Kidney epithelial cell (primary cell): ENCODE results near the gene ID3. TPM values are rescaled to one million over a fixed set of nuclear protein-coding genes. Genes with fewer than 3 reads are reported as not detected.

ENCODE experiments used
- DNase-seq: peaks from one replicate; pipeline ENCODE4 v3.0.0-alpha.2; 2010; ENCODE audit warnings: low read depth
- H3K27me3 ChIP-seq: 2 replicates; pipeline ENCODE4 v1.6.0; 2011; ENCODE audit warnings: low read length; ENCODE audit not compliant: control insufficient read depth, insufficient read depth
- H3K36me3 ChIP-seq: 2 replicates; pipeline ENCODE4 v1.5.1; 2011; ENCODE audit warnings: low read length; ENCODE audit not compliant: control insufficient read depth, insufficient read depth
- H3K4me3 ChIP-seq: 2 replicates; pipeline ENCODE4 v1.5.1; 2011; ENCODE audit warnings: low read depth, mild to moderate bottlenecking, control low read depth, low read length
- total RNA-seq: library from RNA; depleted of rRNA; stranded (reverse); fragments of >200 nt; gene quantifications from 2 replicates; pipeline ENCODE4 v1.2.3, GENCODE V29; 2015
- TF ChIP-seq, protein P1 (sequence below): IDR thresholded peaks from 2 replicates; pipeline ENCODE4 v1.5.1; 2011; ENCODE audit warnings: mild to moderate bottlenecking, moderate library complexity, low read length, control low read depth, inconsistent platforms; ENCODE audit not compliant: insufficient read depth, poor library complexity, severe bottlenecking

The ID3 gene
- total RNA-seq, 1 donor from 2014 or later = 77.5 TPM

- H3K36me3 ChIP-seq = no peaks in the 10 kb centered on the region
- no peaks in the 10 kb centered on the region for H3K27me3 ChIP-seq
- H3K4me3 ChIP-seq = no peak overlapping the region
- TF ChIP-seq, protein P1, sequence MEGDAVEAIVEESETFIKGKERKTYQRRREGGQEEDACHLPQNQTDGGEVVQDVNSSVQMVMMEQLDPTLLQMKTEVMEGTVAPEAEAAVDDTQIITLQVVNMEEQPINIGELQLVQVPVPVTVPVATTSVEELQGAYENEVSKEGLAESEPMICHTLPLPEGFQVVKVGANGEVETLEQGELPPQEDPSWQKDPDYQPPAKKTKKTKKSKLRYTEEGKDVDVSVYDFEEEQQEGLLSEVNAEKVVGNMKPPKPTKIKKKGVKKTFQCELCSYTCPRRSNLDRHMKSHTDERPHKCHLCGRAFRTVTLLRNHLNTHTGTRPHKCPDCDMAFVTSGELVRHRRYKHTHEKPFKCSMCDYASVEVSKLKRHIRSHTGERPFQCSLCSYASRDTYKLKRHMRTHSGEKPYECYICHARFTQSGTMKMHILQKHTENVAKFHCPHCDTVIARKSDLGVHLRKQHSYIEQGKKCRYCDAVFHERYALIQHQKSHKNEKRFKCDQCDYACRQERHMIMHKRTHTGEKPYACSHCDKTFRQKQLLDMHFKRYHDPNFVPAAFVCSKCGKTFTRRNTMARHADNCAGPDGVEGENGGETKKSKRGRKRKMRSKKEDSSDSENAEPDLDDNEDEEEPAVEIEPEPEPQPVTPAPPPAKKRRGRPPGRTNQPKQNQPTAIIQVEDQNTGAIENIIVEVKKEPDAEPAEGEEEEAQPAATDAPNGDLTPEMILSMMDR = no peak
- DNase-seq = no peak
Observed at GRCh38 chr1:23581219-23581618, 21.9 kb upstream of the ID3 start.

GRCh38 chr1:23578997-23579363 is 19.7 kb upstream of the ID3 start:
- TF ChIP-seq, protein P1 = no peak
- H3K4me3 ChIP-seq = no peak overlapping the region
- no peak for DNase-seq
- no peaks in the 10 kb centered on the region for H3K36me3 ChIP-seq
- no peaks in the 10 kb centered on the region for H3K27me3 ChIP-seq

GRCh38 chr1:23578311-23578996 is 19.2 kb upstream of the ID3 start:
- DNase-seq = no peak
- TF ChIP-seq, protein P1 = no peak
- Histone ChIP-seq H3K4me3 (no peak overlapping the region), H3K36me3 (no peaks in the 10 kb centered on the region), H3K27me3 (no peaks in the 10 kb centered on the region)

DNA sequence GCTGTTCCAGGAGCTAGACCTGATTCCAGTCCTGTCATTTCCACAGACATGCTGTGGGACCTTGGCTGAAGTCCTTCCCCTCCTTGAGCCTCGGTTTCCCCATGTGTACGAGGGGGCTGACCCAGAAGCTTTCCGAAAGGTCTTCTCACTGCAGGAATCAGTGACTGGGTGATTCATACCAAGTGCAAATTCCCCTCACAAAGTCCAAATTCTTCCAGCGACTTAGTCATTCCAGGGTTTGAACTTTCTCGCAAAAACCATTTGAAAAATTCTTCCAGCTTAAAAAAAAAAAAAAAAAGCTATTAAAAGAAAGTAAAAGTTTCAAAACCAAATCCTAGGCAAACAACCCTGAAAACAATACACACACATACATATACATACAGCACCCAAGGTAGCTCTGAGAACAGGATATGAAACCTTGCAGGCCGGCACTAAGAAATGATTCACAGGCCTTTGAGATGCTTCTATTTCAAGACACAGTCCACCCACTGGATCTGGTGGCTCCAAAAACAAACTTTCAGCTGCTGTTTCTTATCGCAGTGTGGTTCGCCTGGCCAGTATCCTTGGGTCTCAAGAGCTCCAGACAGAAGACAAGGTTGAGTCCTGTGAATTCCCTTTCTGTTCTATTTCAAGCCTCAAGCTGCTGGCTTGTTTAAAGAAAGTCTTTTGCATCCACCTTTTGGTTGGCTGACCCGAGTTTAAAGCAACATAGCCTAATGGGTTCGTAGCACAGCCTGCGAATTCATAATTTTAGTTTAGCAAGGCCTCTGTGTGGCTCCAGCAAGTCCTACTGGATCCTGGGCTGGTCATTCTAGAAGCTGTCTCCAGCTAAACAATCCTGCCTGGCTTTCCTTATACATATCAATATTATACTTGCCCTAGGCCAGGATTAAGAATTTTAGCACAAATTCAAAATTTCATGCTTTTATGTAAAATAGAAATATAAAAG is 18.0 kb upstream of the ID3 start:
- no peak overlapping the region for H3K4me3 ChIP-seq
- H3K27me3 ChIP-seq = no peaks in the 10 kb centered on the region
- TF ChIP-seq, protein P1 = no peak
- no peaks in the 10 kb centered on the region for H3K36me3 ChIP-seq
- no peak for DNase-seq

- Histone ChIP-seq H3K36me3 (no peaks in the 10 kb centered on the region), H3K27me3 (no peaks in the 10 kb centered on the region), H3K4me3 (no peak overlapping the region)
- DNase-seq = no peak
- TF ChIP-seq, protein P1 = no peak
Observed at GRCh38 chr1:23576338-23577055, 17.2 kb upstream of the ID3 start.
